Hepatocyte (in vitro differentiated cells): ENCODE measurements around the gene NHS. TPM values are rescaled to one million over a fixed set of nuclear protein-coding genes. Genes with fewer than 3 reads are reported as not detected.

Source experiments
- DNase-seq: peaks from one replicate; pipeline ENCODE4 v3.0.0-alpha.2; 2016; ENCODE audit warnings: low spot score
- H2AFZ ChIP-seq: fragments of 200-600 bp; sonication (generic); 2 replicates; pipeline ENCODE4 v1.6.0; 2016; ENCODE audit warnings: antibody characterized with exemption, mild to moderate bottlenecking
- H3K27ac ChIP-seq: fragments of 200-600 bp; sonication (generic); 2 replicates; pipeline ENCODE4 v1.5.1; 2016; ENCODE audit warnings: mild to moderate bottlenecking
- H3K27me3 ChIP-seq: fragments of 200-600 bp; sonication (generic); 2 replicates; pipeline ENCODE4 v1.6.1; 2016
- H3K36me3 ChIP-seq: fragments of 200-600 bp; sonication (generic); replicated peaks from 2 replicates; pipeline ENCODE4 v1.5.1; 2016; ENCODE audit warnings: low read depth; ENCODE audit not compliant: insufficient read depth
- H3K4me1 ChIP-seq: fragments of 200-600 bp; sonication (generic); 2 replicates; pipeline ENCODE4 v1.5.1; 2016; ENCODE audit warnings: mild to moderate bottlenecking, moderate library complexity; ENCODE audit not compliant: insufficient read depth
- H3K4me2 ChIP-seq: fragments of 200-600 bp; sonication (generic); 2 replicates; pipeline ENCODE4 v1.6.0; 2016
- H3K4me3 ChIP-seq: fragments of 200-600 bp; sonication (generic); 2 replicates; pipeline ENCODE4 v1.5.1; 2016; ENCODE audit warnings: mild to moderate bottlenecking
- H3K79me2 ChIP-seq: fragments of 200-600 bp; sonication (generic); 2 replicates; pipeline ENCODE4 v1.6.0; 2017; ENCODE audit warnings: mild to moderate bottlenecking
- H3K9me2 ChIP-seq: fragments of 200-600 bp; sonication (generic); replicated peaks from 2 replicates; pipeline ENCODE4 v1.6.0; 2017; ENCODE audit warnings: mild to moderate bottlenecking; ENCODE audit not compliant: insufficient read depth
- H3K9me3 ChIP-seq: fragments of 200-600 bp; sonication (generic); 2 replicates; pipeline ENCODE4 v1.5.1; 2016; ENCODE audit warnings: low read depth, mild to moderate bottlenecking
- H4K20me1 ChIP-seq: fragments of 200-600 bp; sonication (generic); 2 replicates; pipeline ENCODE4 v1.6.0; 2016; ENCODE audit warnings: mild to moderate bottlenecking; ENCODE audit not compliant: insufficient read depth, poor library complexity, severe bottlenecking
- EZH2 ChIP-seq: fragments of 200-600 bp; sonication (generic); IDR thresholded peaks from 2 replicates; pipeline ENCODE4 v1.6.1; 2016; ENCODE audit warnings: antibody characterized with exemption, mild to moderate bottlenecking, borderline replicate concordance
- EZH2phosphoT487 ChIP-seq: fragments of 200-600 bp; sonication (generic); IDR thresholded peaks from one replicate; pipeline ENCODE4 v1.6.1; 2018; ENCODE audit warnings: antibody characterized with exemption, mild to moderate bottlenecking, low read depth, moderate library complexity; ENCODE audit not compliant: unreplicated experiment, severe bottlenecking
- WGBS: methylation state at CpG from one replicate; pipeline ENCODE4 v1.1.6; 2016; ENCODE audit warnings: low lambda C conversion rate; ENCODE audit errors: missing lambda C conversion rate; 5-methylcytosine and 5-hydroxymethylcytosine counted together
- polyA plus RNA-seq: library from polyadenylated mRNA; unstranded; fragments of >200 nt; fragmentation: Nextera tagmentation; extraction: Ambion mirVana; gene quantifications from 2 replicates; pipeline ENCODE4 v1.2.1, GENCODE V29; 2016
- total RNA-seq: library from RNA; depleted of rRNA; stranded (reverse); fragments of >200 nt; gene quantifications from 2 replicates; pipeline ENCODE4 v1.2.3, GENCODE V29; 2014
- TF ChIP-seq, protein P1 (sequence below): fragments of 200-600 bp; sonication (generic); IDR thresholded peaks from 2 replicates; pipeline ENCODE4 v1.5.1; 2016; ENCODE audit warnings: antibody characterized with exemption, mild to moderate bottlenecking; ENCODE audit not compliant: poor library complexity

NHS gene
- total and polyA plus RNA-seq, 2 experiments from 2014 or later, result 0.35 to 3.1 TPM

DNA sequence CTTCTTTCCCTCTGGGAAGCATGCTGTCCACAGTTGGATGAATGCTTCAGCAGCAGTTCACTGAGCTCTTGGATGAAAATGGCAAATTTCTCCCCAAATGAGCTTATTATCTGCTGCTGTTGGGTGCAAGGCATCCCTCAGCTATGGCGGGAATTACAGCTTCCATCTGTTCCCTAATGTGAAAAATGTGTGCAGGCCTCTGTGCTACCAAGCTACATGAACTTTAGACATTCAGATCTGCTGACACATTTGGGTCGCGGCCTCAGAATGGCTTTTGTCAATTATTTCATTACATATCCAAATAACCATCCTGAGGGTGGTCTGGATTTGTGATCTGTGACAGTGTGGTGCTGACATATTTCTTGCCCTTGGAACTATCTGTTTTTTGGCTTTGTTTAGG is 242.8 kb downstream of the NHS start:
- no peaks in the 10 kb centered on the region for H3K27me3 ChIP-seq
- H4K20me1 ChIP-seq, result no peaks in the 10 kb centered on the region
- WGBS, result 70% methylated on average over 3 of the region's 3 CpGs
- H3K36me3 ChIP-seq, result no peaks in the 10 kb centered on the region
- no peak overlapping the region for H3K4me2 ChIP-seq
- no peaks in the 10 kb centered on the region for H3K9me2 ChIP-seq
- no peaks in the 10 kb centered on the region for H3K79me2 ChIP-seq
- TF ChIP-seq, protein P1, sequence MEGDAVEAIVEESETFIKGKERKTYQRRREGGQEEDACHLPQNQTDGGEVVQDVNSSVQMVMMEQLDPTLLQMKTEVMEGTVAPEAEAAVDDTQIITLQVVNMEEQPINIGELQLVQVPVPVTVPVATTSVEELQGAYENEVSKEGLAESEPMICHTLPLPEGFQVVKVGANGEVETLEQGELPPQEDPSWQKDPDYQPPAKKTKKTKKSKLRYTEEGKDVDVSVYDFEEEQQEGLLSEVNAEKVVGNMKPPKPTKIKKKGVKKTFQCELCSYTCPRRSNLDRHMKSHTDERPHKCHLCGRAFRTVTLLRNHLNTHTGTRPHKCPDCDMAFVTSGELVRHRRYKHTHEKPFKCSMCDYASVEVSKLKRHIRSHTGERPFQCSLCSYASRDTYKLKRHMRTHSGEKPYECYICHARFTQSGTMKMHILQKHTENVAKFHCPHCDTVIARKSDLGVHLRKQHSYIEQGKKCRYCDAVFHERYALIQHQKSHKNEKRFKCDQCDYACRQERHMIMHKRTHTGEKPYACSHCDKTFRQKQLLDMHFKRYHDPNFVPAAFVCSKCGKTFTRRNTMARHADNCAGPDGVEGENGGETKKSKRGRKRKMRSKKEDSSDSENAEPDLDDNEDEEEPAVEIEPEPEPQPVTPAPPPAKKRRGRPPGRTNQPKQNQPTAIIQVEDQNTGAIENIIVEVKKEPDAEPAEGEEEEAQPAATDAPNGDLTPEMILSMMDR, result no peak
- TF ChIP-seq EZH2 (no peak), EZH2phosphoT487 (no peak)
- H3K27ac ChIP-seq, result no peak overlapping the region
- no peak overlapping the region for H3K4me3 ChIP-seq
- no peak for DNase-seq
- no peak overlapping the region for H2AFZ ChIP-seq
- H3K4me1 ChIP-seq, result no peaks in the 10 kb centered on the region
- no peaks in the 10 kb centered on the region for H3K9me3 ChIP-seq

DNA sequence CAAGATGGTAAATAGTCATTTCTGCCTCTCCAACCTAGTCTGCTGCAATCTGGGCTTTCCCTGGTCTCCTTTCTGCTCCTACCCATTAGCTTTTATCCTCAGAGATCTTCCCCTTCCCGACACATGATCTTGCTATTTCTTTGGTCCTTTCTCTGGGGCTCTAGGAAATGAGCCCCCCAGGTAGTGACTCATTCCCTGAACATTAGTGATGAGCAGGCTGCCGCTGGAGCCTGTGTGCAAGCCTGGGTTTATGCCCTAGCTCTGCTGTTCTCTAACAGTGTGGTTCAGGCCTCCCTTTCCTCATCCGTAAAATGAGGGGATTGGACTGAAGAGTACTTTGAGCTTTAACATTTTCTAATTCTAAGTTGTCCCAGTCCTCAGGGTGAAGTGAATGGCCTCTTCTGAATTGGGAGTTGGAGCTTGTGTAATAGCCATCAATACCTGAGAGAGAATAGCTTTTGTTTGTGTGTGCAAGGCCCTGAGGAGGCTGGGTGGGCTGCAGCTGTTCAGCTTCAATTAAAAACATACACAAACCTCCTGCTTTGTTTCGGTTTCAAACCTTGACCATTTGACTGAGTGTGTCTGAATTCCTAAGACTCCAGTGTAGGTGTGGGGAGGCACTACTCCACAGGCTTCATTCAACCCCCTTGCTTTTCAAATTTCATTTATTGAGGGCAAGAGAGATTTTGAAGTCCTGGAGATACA is 246.7 kb downstream of the NHS start:
- no peaks in the 10 kb centered on the region for H3K79me2 ChIP-seq
- no peaks in the 10 kb centered on the region for H4K20me1 ChIP-seq
- H3K9me3 ChIP-seq, result no peaks in the 10 kb centered on the region
- no peak overlapping the region for H3K4me2 ChIP-seq
- H2AFZ ChIP-seq, result no peak overlapping the region
- H3K36me3 ChIP-seq, result no peaks in the 10 kb centered on the region
- WGBS, result 72% methylated on average over 4 of the region's 4 CpGs
- DNase-seq, result no peak
- no peak for TF ChIP-seq EZH2
- TF ChIP-seq, protein P1, result no peak
- TF ChIP-seq EZH2phosphoT487, result no peak
- H3K27ac ChIP-seq, result no peak overlapping the region
- no peaks in the 10 kb centered on the region for H3K4me1 ChIP-seq
- H3K27me3 ChIP-seq, result no peaks in the 10 kb centered on the region
- H3K4me3 ChIP-seq, result no peak overlapping the region
- H3K9me2 ChIP-seq, result no peaks in the 10 kb centered on the region

DNA sequence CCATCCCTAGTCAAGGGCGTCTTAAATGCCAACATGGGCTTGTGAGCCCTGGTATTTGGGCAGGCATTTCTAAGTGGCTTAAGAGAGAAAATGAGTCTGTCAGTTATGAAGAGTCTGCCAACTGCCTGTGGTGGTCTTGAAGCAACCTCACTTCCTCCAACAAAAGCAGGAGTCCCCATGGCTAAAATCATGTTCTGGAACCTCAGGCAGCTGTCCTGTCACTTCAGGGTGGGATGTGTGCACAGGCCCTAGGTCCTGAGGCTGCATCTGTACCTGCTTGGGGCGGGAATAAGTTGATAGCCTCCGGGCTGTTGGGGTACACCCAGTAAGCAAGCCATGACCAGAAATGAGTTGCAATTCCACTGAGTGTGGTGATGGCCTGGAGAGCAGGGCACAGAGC is 247.3 kb downstream of the NHS start:
- no peaks in the 10 kb centered on the region for H3K9me2 ChIP-seq
- no peaks in the 10 kb centered on the region for H3K4me1 ChIP-seq
- H3K27me3 ChIP-seq, result no peaks in the 10 kb centered on the region
- no peak overlapping the region for H3K4me3 ChIP-seq
- H3K9me3 ChIP-seq, result no peaks in the 10 kb centered on the region
- WGBS, result 84% methylated on average over 3 of the region's 3 CpGs
- no peak overlapping the region for H3K27ac ChIP-seq
- no peaks in the 10 kb centered on the region for H3K79me2 ChIP-seq
- no peak overlapping the region for H3K4me2 ChIP-seq
- no peak overlapping the region for H2AFZ ChIP-seq
- no peak for DNase-seq
- TF ChIP-seq EZH2phosphoT487, result no peak
- TF ChIP-seq, protein P1, result no peak
- TF ChIP-seq EZH2, result no peak
- H4K20me1 ChIP-seq, result no peaks in the 10 kb centered on the region
- no peaks in the 10 kb centered on the region for H3K36me3 ChIP-seq
